Measurements from ENCODE around the gene TDRD12. TPM values are rescaled to one million over a fixed set of nuclear protein-coding genes. Genes with fewer than 3 reads are reported as not detected.

Gene TDRD12
- total RNA-seq, 1 donor from 2014 or later = not detected

DNA sequence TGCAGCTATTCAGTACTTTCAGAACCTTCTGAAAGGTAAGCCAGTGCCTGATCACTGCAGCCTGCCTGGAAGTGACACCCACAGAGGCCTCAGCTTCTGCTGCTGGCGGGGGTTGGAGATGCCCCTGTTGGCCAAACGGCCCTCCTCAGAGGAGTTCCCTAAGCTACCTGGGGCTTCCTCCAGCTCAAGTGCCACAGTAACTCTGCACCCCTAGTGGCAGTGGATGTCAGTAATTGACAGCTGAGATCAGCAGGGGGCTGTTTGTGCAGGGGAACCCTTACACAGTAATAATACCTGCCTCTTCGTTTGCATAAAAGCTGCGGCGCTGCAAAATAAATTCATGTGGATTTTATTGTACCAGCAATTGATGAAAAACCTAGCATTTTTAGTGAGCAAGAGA lies 28.9 kb downstream of the TDRD12 start:
- peaks cover 5% of the 10 kb centered on the region for H3K27me3 Mint-ChIP-seq (ENCODE audit: unreplicated experiment)

GRCh38 chr19:32748948-32749347 lies 29.4 kb downstream of the TDRD12 start:
- Mint-ChIP-seq H3K4me1 (ENCODE audit: unreplicated experiment) (no peaks in the 10 kb centered on the region), H3K4me3 (ENCODE audit: unreplicated experiment) (no peak overlapping the region), H3K27ac (ENCODE audit: unreplicated experiment) (no peak overlapping the region), H3K36me3 (ENCODE audit: low read depth, unreplicated experiment) (no peaks in the 10 kb centered on the region), H3K9me3 (ENCODE audit: unreplicated experiment) (no peaks in the 10 kb centered on the region), H3K27me3 (ENCODE audit: unreplicated experiment) (peaks cover 5% of the 10 kb centered on the region)
- no peak for TF ChIP-seq CTCF (IDR thresholded peaks at IDR 0.05; ENCODE audit: unreplicated experiment)
- DNase-seq (ENCODE audit: low spot score) = no peak

More for the DNA sequence above, 28.9 kb downstream of the TDRD12 start:
- H3K4me1 Mint-ChIP-seq (ENCODE audit: unreplicated experiment) = no peaks in the 10 kb centered on the region
- H3K4me3 Mint-ChIP-seq (ENCODE audit: unreplicated experiment) = no peak overlapping the region
- H3K36me3 Mint-ChIP-seq (ENCODE audit: low read depth, unreplicated experiment) = no peaks in the 10 kb centered on the region
- TF ChIP-seq CTCF (IDR thresholded peaks at IDR 0.05; ENCODE audit: unreplicated experiment) = no peak
- H3K27ac Mint-ChIP-seq (ENCODE audit: unreplicated experiment) = no peak overlapping the region
- H3K9me3 Mint-ChIP-seq (ENCODE audit: unreplicated experiment) = no peaks in the 10 kb centered on the region
- DNase-seq (ENCODE audit: low spot score) = no peak

- DNase-seq (ENCODE audit: low spot score) = no peak
- H3K9me3 Mint-ChIP-seq (ENCODE audit: unreplicated experiment) = no peaks in the 10 kb centered on the region
- peaks cover 5% of the 10 kb centered on the region for H3K27me3 Mint-ChIP-seq (ENCODE audit: unreplicated experiment)
- H3K4me1 Mint-ChIP-seq (ENCODE audit: unreplicated experiment) = no peaks in the 10 kb centered on the region
- no peak for TF ChIP-seq CTCF (IDR thresholded peaks at IDR 0.05; ENCODE audit: unreplicated experiment)
- H3K27ac Mint-ChIP-seq (ENCODE audit: unreplicated experiment) = no peak overlapping the region
- no peaks in the 10 kb centered on the region for H3K36me3 Mint-ChIP-seq (ENCODE audit: low read depth, unreplicated experiment)
- no peak overlapping the region for H3K4me3 Mint-ChIP-seq (ENCODE audit: unreplicated experiment)
These were observed 29.8 kb downstream of the TDRD12 start for GRCh38 chr19:32749361-32749760.

DNA sequence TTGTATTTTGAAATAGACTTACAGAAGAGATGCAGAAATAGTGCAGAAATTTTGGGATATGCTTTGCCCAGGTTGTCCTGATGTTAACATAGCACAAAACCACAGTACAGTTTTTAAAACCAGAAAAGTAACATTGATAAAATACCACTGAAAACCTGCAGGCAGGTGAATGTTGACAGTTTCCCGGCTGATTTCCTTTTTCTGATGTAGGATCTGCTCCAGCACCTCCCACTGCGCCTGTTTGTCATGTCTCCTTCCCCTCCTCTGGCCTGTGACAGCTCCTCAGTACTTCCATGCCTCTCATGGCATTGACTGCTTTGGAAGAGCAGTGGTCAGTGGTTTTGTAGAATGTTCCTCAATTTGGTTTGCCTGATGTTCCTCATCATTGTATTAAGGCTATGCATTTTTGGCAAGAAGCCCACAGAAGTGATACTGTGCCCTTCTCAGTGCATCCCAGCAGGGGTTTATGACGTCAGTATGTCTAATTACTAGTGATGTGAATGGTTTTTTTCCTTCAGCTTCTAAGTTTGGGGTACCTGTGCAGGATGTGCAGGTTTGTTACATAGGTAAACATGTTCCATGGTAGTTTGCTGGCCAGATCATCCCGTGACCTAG lies 31.0 kb downstream of the TDRD12 start:
- Mint-ChIP-seq H3K9me3 (ENCODE audit: unreplicated experiment) (no peaks in the 10 kb centered on the region), H3K36me3 (ENCODE audit: low read depth, unreplicated experiment) (no peaks in the 10 kb centered on the region), H3K4me1 (ENCODE audit: unreplicated experiment) (no peaks in the 10 kb centered on the region), H3K27ac (ENCODE audit: unreplicated experiment) (no peak overlapping the region), H3K4me3 (ENCODE audit: unreplicated experiment) (no peak overlapping the region), H3K27me3 (ENCODE audit: unreplicated experiment) (peaks cover 5% of the 10 kb centered on the region)
- no peak for TF ChIP-seq CTCF (IDR thresholded peaks at IDR 0.05; ENCODE audit: unreplicated experiment)
- no peak for DNase-seq (ENCODE audit: low spot score)

- no peaks in the 10 kb centered on the region for H3K36me3 Mint-ChIP-seq (ENCODE audit: low read depth, unreplicated experiment)
- DNase-seq (ENCODE audit: low spot score) = no peak
- no peak overlapping the region for H3K4me3 Mint-ChIP-seq (ENCODE audit: unreplicated experiment)
- no peaks in the 10 kb centered on the region for H3K4me1 Mint-ChIP-seq (ENCODE audit: unreplicated experiment)
- no peak overlapping the region for H3K27ac Mint-ChIP-seq (ENCODE audit: unreplicated experiment)
- no peak for TF ChIP-seq CTCF (IDR thresholded peaks at IDR 0.05; ENCODE audit: unreplicated experiment)
- no peaks in the 10 kb centered on the region for H3K9me3 Mint-ChIP-seq (ENCODE audit: unreplicated experiment)
- H3K27me3 Mint-ChIP-seq (ENCODE audit: unreplicated experiment) = peaks cover 5% of the 10 kb centered on the region
These were observed 31.5 kb downstream of the TDRD12 start for GRCh38 chr19:32751066-32751465.

Data from endothelial cell (in vitro differentiated cells).